ENCODE results near the gene CCDC9B.

Gene CCDC9B

GRCh38 chr15:40344631-40345120 is 3.9 kb upstream of the CCDC9B start:
- peak overlapping the region; percentile 84 for H3K27ac ChIP-seq
- H3K4me3 ChIP-seq: no peak overlapping the region
- TF ChIP-seq CTCF (IDR thresholded peaks at IDR 0.05): peak; percentile 51
- DNase-seq (ENCODE audit: low spot score): no peak

GRCh38 chr15:40344217-40344616 is 3.5 kb upstream of the CCDC9B start:
- DNase-seq (ENCODE audit: low spot score): no peak
- TF ChIP-seq CTCF (IDR thresholded peaks at IDR 0.05): no peak
- peak overlapping the region; percentile 84 for H3K27ac ChIP-seq
- no peak overlapping the region for H3K4me3 ChIP-seq

- no peak for TF ChIP-seq CTCF (IDR thresholded peaks at IDR 0.05)
- no peak for DNase-seq (ENCODE audit: low spot score)
- Histone ChIP-seq H3K27ac (peak overlapping the region; percentile 84), H3K4me3 (no peak overlapping the region)
These were observed 2.8 kb upstream of the CCDC9B start for GRCh38 chr15:40343512-40343911.

- peak overlapping the region; percentile 84 for H3K27ac ChIP-seq
- no peak for TF ChIP-seq CTCF (IDR thresholded peaks at IDR 0.05)
- no peak overlapping the region for H3K4me3 ChIP-seq
- DNase-seq (ENCODE audit: low spot score): no peak
These were observed 1.9 kb upstream of the CCDC9B start for GRCh38 chr15:40342416-40343320.

- peak overlapping the region; percentile 60 for H3K4me3 ChIP-seq
- no peak for TF ChIP-seq CTCF (IDR thresholded peaks at IDR 0.05)
- DNase-seq (ENCODE audit: low spot score): peak; percentile 92
- H3K27ac ChIP-seq: peak overlapping the region; percentile 91 to 98
These were observed 550 bp downstream of the CCDC9B start for GRCh38 chr15:40340038-40340739.

GRCh38 chr15:40339621-40339945 is 1.2 kb downstream of the CCDC9B start:
- DNase-seq (ENCODE audit: low spot score): no peak
- no peak for TF ChIP-seq CTCF (IDR thresholded peaks at IDR 0.05)
- Histone ChIP-seq H3K27ac (peak overlapping the region; percentile 91 to 98), H3K4me3 (peak overlapping the region; percentile 60)

Data from coronary artery (tissue), 2 donors.